ENCODE results near the gene OSR1.

OSR1 gene

GRCh38 chr2:19301706-19302105, 56.7 kb downstream of the OSR1 start:
- DNase-seq (ENCODE audit: low spot score) (no peak), ATAC-seq (ENCODE audit: low read depth) (no peak)
- Histone ChIP-seq H3K27me3 (ENCODE audit: insufficient read depth, poor library complexity, severe bottlenecking) (no peaks in the 10 kb centered on the region), H3K4me1 (ENCODE audit: insufficient read depth, poor library complexity, severe bottlenecking) (no peaks in the 10 kb centered on the region), H3K36me3 (ENCODE audit: low read depth) (no peaks in the 10 kb centered on the region), H3K27ac (ENCODE audit: poor library complexity, severe bottlenecking) (no peak overlapping the region), H3K4me3 (ENCODE audit: severe bottlenecking) (no peak overlapping the region), H3K9me3 (ENCODE audit: severe bottlenecking) (no peaks in the 10 kb centered on the region)
- no peak for TF ChIP-seq CTCF (IDR thresholded peaks at IDR 0.05; ENCODE audit: poor library complexity, severe bottlenecking)
